ENCODE measurements around the gene CRYBG3.
"Not testable (repeated sequence)": the region's sequence is repeated elsewhere in the genome, so short reads cannot be mapped to it uniquely, and the experiment has no call there.

The CRYBG3 gene

DNA sequence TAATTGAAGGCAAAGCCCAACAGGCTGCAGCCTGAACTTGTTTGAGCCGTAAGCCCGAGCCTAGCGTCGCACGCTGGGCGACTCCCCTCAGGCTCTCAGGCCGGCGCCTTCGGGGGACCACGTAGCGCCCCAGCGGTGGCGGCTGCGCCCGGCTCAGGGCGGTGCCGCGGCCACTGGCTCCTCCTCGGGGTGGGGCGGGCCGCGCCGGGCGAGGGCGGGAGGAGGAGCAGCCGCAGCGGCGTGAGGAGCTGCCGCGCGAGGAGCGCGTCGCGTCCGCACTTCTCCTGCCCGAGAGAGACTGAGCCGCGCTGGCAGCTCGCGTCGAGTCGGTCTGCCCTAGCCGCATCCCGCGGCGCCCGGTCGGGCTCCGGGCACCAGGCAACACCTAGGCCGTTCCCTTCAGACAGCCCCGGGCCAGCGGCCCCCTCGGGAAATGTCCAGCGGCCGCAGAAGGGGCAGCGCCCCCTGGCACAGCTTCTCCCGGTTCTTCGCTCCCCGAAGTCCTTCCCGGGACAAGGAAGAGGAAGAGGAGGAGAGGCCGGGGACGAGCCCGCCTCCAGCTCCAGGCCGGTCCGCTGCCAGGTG, at the start of gene CRYBG3:
Gene CRYBG3 (plus strand): TSS at position 238 of the 585 bp plus-strand sequence. CDS start 196 bp downstream, at position 434.
- peak; percentile 90 for DNase-seq

DNA sequence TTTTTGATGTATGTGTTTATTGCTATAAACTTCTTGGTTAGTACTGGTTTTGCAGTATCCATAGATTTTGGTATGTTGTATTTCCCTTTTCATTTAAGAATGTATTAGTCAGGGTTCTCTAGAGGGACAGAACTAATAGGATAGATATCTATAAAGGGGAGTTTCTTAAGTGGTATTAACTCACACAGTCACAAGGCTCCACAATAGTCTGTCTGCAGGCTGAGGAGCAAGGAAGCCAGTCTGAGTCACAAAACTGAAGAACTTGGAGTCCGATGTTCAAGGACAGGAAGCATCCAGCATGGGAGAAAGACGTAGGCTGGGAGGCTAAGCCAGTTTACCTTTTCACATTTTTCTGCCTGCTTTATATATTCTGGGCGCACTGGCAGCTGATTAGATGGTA, 48.9 kb upstream of the CRYBG3 start:
- no peak for DNase-seq

DNA sequence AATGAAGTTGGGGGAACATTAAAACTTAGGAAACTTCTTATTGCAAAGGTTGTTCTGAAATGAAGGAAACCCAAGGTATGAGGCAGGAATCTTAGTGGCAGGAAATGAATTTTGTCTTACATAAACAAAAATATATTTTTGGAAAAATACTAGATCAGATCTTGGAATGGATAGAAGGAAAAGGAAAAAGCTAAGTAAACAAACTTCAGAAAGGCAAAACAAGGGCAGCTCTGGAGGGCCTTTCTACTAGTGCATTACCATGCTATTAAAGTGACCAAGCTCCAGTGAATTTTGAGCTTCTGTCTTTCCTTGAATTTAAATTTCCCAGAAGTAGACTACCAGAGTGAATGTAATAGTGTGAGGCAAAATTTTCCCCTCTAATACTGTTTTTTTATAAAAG, 43.7 kb upstream of the CRYBG3 start:
- DNase-seq: no peak

DNA sequence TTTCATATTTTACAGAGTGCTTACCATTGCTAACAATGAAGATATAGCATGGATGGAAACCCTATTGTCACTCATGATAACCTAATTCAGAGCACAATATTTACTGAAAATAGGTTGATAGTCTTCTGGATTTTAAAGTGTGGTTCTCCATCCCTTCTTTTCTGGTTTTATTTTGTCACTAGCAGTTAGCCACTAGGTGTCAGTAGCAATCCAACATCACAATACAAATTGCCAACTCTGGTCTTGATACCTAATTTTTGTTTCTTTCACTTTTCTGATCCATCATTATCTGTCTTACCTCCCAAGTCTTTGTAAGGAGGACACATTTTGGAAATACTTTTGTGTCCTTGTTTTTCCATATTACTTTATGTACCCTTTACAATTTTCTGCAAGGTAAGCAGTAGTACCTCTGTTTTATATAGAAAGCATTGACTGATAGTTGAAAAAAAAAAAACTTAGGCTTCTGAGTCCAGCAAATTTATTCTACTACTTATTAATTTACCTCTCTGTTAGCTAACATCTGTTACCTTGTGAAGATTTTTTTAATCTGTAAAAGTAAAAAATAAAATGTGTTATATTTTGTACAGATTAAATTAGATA, 28.3 kb upstream of the CRYBG3 start:
- DNase-seq: peak; percentile 59

DNA sequence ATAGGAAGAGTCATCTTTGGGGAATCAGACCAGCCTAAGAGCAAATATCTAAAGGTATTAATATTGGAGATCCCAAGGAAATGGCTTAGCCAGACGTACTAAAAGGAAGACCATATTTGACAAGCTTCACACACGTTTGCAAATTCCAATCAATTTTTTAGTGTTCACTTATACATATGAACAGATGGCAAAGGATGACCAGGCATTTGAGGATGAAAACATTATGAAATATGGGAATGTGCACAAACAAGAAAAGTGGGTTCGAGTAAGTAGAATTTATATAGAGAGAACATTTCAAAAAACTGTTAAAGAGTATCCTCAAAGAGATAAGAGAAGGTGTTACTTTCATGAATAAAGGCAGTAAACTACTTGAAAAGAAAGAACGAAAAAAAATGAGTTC, 25.9 kb upstream of the CRYBG3 start:
- no peak for DNase-seq

DNA sequence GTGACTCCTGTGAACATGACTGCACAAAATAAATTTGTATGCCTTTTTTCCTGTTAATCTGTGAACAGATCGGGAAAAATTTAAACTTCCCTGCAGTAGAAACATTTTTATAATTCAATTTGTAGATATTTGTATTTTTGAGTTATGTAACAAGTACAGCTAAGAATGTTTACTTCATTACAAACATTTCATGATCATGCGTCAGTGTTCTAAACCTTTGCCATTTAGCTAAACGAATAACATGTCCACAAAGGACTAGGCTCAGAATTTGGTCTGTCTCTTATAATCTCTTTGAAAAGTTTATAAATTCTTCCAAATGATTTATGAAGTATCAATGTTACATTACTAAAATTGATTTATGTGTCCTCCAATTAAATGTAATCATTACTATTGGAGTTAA, 17.3 kb upstream of the CRYBG3 start:
- no peak for DNase-seq

DNA sequence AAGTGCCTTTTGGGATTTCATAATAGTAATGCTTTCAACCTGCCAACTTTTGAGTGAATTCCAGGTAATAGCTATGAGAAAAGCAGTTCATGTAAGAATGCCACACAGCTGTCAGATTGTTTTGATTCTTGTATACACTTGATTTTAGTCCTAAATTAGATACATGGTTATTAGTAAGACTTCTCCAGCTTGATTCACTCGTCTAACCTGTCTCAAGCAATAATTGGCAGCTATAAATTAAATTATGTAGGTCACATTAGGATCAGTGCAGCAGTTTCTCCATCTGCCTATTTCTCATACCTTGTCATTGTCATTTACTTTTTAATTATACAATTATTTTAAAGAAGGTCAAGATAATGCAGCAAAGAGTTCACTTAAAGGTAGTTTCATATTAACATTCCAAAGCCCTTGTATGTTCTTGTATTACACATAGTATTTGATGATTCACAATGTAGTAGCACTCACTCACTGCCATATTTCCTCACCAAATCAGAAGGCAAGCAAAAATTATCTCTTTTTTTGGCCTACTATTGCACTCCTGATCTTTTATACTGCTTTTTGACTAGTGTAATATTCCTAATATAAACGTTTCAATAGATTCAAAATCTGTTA, 10.9 kb upstream of the CRYBG3 start:
- no peak for DNase-seq

DNA sequence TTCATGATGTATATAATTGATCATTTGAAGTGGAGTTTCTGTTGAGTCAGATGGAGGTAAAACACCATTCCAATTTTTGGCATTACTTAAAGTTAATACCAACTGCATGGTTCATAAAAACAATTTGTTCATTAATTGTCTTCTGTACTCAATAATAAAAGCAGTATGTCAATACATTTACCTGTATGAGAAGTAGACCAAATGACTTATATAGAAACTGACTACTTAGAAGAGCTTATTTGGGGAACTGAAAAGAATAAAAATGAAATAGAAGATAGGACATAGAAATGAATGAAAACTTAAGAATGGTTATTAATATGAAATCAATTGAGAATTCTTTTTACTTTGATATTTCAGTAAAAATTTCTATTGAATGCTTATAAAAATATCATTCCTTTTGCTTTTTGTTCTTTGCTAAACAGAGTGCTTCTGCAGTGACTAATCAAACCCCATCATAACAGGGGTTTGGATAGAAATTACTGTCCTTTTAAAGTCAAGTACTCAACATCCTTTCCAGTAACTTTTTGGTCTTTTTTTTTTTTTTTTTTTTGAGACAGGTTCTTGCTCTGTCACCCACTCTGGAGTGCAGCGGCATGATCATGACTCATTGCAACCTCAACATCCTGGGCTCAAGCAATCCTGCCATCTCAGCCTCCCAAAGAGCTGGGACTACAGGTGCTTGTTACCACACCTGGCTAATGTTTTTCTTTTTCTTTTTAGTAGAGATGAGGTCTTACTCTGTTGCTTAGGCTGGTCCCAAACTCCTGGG, 6.5 kb upstream of the CRYBG3 start:
- DNase-seq: peak; percentile 83

DNA sequence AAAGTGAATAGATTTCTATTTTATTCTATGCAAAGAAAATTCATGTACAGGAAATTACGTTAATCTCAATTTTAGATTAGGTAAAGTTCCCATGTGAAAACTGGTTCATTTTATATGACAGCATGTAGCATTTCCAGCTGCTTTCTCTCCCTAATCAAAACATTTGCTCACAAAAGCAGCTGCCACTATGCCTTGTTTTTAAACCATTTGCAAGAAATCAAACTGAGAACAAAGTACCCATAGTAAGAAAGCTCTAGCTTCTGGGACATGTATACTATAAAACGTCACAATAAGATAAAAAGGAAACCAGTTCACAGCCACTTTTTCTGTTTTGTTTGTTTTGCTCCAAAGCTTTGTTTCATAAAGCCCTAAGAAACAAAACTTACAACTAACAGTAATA, 5.0 kb upstream of the CRYBG3 start:
- peak; percentile 19 for DNase-seq

DNA sequence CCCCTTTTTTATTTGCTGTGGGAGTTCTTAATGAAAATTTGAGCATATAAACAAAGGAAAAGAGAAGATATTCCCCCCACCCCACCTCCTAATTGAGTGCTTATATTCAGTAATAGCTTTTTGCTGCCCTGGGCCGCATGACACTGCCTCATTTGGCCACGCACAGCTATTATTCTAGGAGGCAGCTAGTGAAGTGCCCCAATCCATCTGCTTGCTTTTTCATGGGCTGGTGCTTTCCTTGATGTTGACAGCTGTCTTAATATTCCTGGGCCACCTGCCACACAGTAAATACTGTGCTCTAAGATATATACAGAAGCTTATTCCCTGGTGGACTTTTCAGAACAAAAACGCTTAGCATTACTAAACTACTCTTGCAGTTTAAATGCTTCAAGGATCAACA, 3.8 kb upstream of the CRYBG3 start:
- peak; percentile 91 for DNase-seq

DNA sequence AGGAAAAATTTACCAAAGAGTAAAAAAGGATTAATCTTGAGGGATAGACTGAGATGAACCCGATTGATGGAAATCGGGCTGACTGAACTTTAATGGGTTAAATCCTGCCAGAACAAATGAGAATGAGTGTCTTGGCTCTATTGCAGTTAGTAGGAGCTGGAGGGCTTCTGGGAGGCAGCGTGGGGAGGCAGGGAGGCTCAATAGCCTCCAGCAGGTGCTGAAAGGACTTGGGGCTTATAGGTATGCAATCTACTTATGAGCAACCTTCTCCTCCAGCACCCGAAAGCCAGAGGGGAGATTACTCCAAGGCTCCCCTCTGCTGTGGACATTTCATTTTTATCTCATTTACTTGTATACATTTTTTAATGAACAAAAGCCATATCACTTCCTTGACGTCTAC, 1.0 kb upstream of the CRYBG3 start:
- no peak for DNase-seq

DNA sequence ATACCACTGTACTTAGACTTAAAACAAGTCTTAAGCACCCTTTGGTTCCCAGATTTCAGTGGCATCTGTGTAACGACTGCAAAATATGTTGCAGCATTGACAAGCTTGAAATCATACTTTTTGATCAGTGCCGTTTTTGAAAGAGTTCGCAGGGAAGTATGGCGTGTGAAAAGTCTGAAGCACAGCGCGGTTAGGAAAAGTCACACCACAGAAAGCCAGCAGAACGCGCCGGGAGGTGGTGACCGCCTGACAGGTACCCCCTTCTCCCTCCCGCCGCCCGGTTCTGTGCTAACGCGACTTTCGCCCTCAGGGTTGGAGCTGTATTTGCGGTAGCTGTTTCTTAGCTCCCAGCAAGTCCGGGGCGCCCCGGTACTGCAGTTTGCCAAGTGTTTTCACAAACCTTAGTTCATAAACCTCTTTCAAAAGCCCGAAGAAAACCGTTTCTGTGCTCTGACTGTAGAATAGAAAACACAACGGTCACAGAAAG, 481 bp upstream of the CRYBG3 start:
- DNase-seq: peak; percentile 72

DNA sequence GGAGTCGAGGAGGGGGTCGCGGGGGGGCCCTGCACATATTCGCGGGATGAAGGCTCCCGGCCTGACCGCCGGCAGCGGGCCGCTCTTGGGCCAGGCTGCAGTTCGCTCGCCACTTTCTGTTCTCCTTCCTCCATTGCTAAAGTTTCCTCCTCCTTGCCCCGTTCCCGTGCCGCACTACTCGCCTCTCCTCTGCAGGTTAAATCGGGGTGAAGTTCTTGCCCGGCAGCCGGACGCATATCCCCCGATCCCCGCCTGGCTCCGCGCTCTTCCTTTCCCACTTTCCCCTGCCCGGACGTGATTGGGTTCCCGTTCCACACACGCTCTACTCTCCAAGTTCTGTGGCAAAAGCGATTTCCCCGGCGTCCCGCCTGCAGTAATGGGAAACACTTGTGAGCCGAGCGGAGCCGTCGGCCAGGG, 556 bp downstream of the CRYBG3 start:
- peak; percentile 52 for DNase-seq

DNA sequence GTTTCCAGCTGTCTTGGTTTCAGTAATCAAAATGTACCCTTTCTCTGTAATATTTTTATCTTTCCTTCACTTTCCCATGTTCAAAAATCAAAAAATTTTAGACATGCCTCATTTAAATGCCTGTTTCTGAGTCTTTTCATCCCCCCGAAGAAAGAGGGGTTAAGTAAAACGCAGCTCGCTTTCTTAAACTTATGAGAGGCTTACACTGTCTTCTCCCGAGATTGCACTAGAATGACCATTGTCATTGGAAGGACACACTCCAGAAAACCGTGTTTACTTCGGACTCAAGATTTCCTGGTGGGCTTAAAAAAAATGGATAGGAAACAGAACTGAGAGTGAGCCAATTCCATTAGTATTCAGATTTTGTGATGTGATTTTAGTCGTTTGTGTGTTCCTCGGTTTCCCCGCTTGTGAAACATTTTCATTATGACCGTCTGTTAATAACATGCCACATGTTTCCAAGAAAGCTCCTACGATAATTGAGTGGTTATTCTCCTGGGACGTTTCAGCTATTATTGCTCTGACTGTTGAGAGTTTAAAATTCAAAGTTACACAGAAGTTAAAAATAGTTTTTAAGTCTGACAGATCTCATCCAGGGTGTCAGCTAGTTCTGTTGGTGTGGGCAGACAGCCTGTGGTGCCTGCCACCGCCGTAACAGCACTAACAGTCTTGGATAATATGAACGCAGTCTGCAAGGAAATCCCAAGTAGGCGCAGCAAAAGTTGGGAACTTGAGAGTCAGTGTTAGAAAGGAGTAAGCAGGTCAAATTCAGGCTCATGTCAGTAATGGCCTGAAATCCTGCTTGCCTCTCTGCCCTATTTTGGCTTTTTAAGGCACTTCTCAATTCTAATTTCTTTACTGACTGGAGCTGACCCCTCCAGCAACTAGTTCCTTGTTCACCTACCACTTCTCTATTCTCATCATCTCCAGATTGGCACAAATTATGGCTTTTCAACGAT, 1.5 kb downstream of the CRYBG3 start:
- no peak for DNase-seq

DNA sequence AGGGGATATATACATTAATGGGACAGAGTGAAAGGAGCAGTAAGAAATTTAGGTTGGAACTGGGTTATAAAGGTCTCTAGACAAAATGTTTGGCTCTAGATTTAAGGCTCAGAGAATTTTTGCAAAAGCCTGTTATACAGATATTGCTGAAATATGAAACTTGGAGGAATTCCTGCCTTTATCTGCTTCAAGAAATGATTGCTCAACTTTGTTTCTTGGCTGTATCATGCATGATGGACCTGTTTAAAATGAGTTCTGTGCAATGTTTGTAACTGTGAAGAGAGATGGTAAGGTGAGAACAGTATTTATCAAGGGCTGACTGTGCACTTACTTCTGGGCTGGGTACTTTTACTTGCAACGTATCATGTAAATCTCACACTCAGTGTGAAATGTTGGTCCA, 3.3 kb downstream of the CRYBG3 start:
- no peak for DNase-seq

DNA sequence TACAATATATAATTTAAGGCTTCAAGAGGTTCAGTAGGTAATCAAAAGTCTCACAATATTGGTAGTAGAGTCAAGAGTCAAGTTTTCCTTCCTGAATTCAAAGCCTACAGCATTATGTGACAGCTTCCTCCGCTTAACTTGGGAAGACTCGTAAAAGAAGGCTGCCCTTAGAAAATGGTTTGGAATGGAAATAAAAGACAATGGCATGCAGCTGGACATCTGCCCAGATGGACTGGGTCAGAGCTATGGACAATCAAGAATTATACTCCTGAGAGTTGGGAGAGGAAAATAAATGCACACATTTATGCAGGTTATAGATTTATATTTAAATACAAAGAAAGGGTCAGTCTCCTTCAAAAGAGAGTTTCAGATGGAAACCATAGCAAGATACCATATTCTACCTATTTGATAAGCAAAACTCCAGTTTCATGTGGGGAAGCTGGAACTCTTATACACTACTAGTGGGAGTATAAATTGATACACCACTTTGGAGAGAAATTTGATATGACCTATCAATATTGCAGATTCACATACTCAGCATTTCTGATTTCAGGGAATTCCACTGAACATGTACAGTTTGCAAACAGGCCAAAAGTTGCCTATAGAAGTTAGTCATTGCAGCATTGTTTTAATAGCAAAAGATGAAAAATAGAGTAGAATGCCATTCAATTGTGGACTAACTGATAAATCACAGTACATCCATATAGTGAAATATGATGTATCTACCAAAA, 6.1 kb downstream of the CRYBG3 start:
- DNase-seq: no peak

DNA sequence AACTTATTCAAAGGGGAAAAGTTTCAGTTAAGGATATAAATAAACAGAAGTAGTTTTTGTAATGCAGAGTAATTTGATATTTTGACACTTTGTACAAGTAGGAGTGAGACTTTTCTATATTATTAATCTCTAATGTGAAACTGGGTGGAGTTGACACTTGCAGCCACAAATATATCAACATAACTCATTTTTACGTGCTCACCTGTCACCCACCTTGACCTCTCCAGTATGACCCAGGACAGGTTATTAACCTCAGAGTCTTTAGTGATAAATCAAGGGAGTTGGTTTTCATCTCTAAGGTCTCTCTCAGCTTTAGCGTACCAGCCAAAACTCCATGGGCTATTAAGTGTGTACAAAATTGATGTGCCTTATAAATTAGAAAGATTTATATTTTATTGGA, 7.4 kb downstream of the CRYBG3 start:
- no peak for DNase-seq

DNA sequence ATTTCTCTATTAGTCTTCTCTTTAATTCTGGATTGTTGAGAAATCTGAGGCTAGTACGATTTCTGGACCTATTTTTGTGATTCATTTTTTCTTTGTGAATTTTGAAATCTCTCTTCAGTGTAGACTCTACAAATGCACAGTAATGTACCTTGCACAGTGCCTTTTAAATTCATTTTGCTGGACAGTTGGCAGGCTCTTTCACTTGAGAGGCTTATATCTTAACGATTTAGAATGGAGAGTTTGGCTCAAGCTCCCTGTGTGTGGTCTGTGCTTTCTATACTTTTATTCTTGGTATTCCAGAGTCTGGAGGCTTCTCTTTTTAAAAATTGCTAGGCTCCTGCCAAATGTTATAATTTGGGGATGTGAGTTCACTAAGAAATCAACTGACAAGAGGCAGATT, 8.8 kb downstream of the CRYBG3 start:
- DNase-seq: no peak

DNA sequence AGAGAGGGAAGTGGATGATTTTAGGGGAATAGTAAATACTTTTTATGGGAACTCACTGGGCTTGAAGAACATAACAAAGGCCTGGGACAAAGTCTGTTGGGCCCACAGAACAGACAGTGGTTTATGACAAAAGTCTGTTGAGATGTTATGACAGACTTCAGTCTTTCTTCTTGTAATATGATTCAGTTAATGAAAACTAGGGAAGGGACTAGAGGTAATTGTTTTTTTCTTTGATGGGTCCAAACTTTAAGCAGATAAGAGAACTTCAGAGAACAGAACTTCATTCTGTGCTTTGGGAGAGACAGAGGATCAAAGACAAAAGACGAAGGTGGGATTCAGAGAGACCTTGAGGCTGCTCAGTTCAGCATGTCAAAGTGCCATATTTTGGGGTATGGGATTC, 9.3 kb downstream of the CRYBG3 start:
- DNase-seq: no peak

DNA sequence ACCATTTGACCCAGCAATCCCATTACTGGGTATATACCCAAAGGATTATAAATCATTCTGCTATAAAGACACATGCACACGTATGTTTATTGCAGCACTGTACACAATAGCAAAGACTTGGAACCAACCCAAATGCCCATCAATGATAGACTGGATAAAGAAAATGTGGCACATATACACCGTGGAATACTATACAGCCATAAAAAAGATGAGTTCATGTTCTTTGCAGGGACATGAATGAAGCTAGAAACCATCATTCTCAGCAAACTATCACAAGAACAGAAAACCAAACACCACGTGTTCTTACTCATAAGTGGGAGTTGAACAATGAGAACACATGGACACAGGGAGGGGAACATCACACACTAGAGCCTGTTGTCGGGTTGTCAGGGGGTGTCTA, 11.4 kb downstream of the CRYBG3 start:
- DNase-seq: not testable (repeated sequence)

DNA sequence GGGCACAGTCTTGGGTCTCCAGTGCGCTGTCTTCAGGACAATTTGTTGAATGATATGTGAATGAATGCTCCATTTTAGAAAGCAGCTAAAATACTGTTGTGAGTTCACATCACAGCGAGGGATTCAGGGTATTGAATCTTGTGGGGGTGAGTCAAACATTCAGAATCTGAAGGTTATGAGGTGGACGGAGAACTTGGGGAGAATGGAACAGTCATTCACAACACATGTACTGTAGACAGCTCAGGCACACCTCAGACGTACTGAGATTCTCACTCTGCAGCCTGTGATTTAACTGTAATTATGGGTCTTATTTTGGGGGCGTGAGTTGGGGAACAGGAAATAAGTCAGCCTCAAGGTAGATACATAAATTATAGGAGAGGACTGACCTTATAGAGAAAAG, 13.9 kb downstream of the CRYBG3 start:
- DNase-seq: no peak

DNA sequence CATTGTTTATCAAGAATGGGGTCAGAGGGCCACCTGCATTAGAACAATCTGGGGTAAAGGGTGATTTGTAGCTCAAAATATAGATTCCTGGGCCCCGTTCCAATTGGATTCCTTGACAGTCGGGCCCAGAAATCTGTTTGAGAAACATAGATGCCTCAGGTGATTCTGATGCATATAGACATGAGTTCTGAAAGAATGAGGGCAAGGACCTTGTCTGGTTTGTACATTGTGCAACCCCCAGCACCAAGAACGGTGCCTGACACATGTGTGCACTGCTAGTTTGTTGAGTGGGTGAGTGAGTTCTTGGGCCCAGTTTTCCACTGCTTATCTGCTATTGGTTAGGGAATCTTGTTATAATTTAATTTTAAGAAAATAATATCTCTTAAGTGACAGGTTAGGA, 16.6 kb downstream of the CRYBG3 start:
- no peak for DNase-seq

All from DMS53 (cell line).